ENCODE data around the gene B3GNT7. TPM values are rescaled to one million over a fixed set of nuclear protein-coding genes. Genes with fewer than 3 reads are reported as not detected.
"Not testable (repeated sequence)": the region's sequence is repeated elsewhere in the genome, so short reads cannot be mapped to it uniquely, and the experiment has no call there.

Gene B3GNT7, protein sequence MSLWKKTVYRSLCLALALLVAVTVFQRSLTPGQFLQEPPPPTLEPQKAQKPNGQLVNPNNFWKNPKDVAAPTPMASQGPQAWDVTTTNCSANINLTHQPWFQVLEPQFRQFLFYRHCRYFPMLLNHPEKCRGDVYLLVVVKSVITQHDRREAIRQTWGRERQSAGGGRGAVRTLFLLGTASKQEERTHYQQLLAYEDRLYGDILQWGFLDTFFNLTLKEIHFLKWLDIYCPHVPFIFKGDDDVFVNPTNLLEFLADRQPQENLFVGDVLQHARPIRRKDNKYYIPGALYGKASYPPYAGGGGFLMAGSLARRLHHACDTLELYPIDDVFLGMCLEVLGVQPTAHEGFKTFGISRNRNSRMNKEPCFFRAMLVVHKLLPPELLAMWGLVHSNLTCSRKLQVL
- 0.61 and 0.79 TPM in 2 replicates for total RNA-seq
- long read RNA-seq = 0 reads

- H3K36me3 Mint-ChIP-seq (ENCODE audit: low read depth) = no peaks in the 10 kb centered on the region
- no peaks in the 10 kb centered on the region for H3K9me3 Mint-ChIP-seq
- no peak within 1 kb of the TSS for H3K27ac Mint-ChIP-seq (ENCODE audit: unreplicated experiment)
- TF ChIP-seq, protein P1, sequence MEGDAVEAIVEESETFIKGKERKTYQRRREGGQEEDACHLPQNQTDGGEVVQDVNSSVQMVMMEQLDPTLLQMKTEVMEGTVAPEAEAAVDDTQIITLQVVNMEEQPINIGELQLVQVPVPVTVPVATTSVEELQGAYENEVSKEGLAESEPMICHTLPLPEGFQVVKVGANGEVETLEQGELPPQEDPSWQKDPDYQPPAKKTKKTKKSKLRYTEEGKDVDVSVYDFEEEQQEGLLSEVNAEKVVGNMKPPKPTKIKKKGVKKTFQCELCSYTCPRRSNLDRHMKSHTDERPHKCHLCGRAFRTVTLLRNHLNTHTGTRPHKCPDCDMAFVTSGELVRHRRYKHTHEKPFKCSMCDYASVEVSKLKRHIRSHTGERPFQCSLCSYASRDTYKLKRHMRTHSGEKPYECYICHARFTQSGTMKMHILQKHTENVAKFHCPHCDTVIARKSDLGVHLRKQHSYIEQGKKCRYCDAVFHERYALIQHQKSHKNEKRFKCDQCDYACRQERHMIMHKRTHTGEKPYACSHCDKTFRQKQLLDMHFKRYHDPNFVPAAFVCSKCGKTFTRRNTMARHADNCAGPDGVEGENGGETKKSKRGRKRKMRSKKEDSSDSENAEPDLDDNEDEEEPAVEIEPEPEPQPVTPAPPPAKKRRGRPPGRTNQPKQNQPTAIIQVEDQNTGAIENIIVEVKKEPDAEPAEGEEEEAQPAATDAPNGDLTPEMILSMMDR (conservative IDR thresholded peaks at IDR 0.05) = no peak
- H3K27me3 Mint-ChIP-seq (ENCODE audit: low read depth) = peaks cover 36% of the 10 kb centered on the region
- DNase-seq (ENCODE audit: low read depth, low spot score) = no peak
- H3K4me1 Mint-ChIP-seq = peaks cover 15% of the 10 kb centered on the region
- peak within 1 kb of the TSS; percentile 70 for H3K4me3 Mint-ChIP-seq
These were observed at the start of gene B3GNT7 for GRCh38 chr2:231395188-231396057. Gene B3GNT7 (plus strand): TSS chr2:231395710. CDS start chr2:231395804, 94 bp downstream.

GRCh38 chr2:231347081-231347480 lies 48.4 kb upstream of the B3GNT7 start:
- Mint-ChIP-seq H3K4me3 (no peak overlapping the region), H3K27me3 (ENCODE audit: low read depth) (no peaks in the 10 kb centered on the region), H3K9me3 (no peaks in the 10 kb centered on the region), H3K36me3 (ENCODE audit: low read depth) (peaks cover 14% of the 10 kb centered on the region), H3K4me1 (peaks cover 28% of the 10 kb centered on the region), H3K27ac (ENCODE audit: unreplicated experiment) (no peak overlapping the region)
- DNase-seq (ENCODE audit: low read depth, low spot score) = no peak
- TF ChIP-seq, protein P1 (conservative IDR thresholded peaks at IDR 0.05) = no peak

DNA sequence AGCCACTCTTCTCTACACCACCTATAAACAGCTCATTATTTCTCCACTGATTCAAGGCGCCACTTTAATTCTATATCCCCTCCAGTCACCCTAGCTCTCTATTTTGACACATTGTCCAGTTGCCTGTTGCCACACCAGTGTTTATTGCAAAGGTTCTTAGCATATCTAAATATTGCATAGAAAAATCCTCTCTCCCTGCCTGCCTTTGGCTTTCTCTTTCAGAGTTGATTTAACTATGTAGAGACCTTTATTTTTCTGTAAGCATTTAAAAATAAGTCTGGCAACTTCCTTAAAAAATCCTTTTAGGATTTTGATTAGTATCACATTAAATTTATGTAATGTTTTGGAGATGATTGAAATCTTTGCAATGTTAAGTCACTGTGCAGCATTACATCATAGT lies 47.9 kb upstream of the B3GNT7 start:
- H3K36me3 Mint-ChIP-seq (ENCODE audit: low read depth) = peaks cover 14% of the 10 kb centered on the region
- H3K27me3 Mint-ChIP-seq (ENCODE audit: low read depth) = no peaks in the 10 kb centered on the region
- no peaks in the 10 kb centered on the region for H3K9me3 Mint-ChIP-seq
- H3K27ac Mint-ChIP-seq (ENCODE audit: unreplicated experiment) = peak overlapping the region; percentile 78
- TF ChIP-seq, protein P1 (conservative IDR thresholded peaks at IDR 0.05) = no peak
- no peak for DNase-seq (ENCODE audit: low read depth, low spot score)
- H3K4me1 Mint-ChIP-seq = peaks cover 22% of the 10 kb centered on the region
- no peak overlapping the region for H3K4me3 Mint-ChIP-seq

- Mint-ChIP-seq H3K9me3 (no peaks in the 10 kb centered on the region), H3K36me3 (ENCODE audit: low read depth) (peaks cover 14% of the 10 kb centered on the region), H3K27ac (ENCODE audit: unreplicated experiment) (no peak overlapping the region), H3K4me3 (no peak overlapping the region), H3K27me3 (ENCODE audit: low read depth) (no peaks in the 10 kb centered on the region), H3K4me1 (peaks cover 21% of the 10 kb centered on the region)
- TF ChIP-seq, protein P1 (conservative IDR thresholded peaks at IDR 0.05) = no peak
- DNase-seq (ENCODE audit: low read depth, low spot score) = no peak
These were observed 47.3 kb upstream of the B3GNT7 start for GRCh38 chr2:231348173-231348572.

- no peaks in the 10 kb centered on the region for H3K9me3 Mint-ChIP-seq
- H3K27ac Mint-ChIP-seq (ENCODE audit: unreplicated experiment) = peak overlapping the region; percentile 90
- no peaks in the 10 kb centered on the region for H3K27me3 Mint-ChIP-seq (ENCODE audit: low read depth)
- H3K4me1 Mint-ChIP-seq = peaks cover 21% of the 10 kb centered on the region
- H3K36me3 Mint-ChIP-seq (ENCODE audit: low read depth) = peaks cover 14% of the 10 kb centered on the region
- H3K4me3 Mint-ChIP-seq = no peak overlapping the region
- no peak for DNase-seq (ENCODE audit: low read depth, low spot score)
- TF ChIP-seq, protein P1 (conservative IDR thresholded peaks at IDR 0.05) = no peak
These were observed 46.7 kb upstream of the B3GNT7 start for GRCh38 chr2:231348704-231349373.

GRCh38 chr2:231349374-231349735 lies 46.2 kb upstream of the B3GNT7 start:
- not testable (repeated sequence) for DNase-seq (ENCODE audit: low read depth, low spot score); H3K27me3 Mint-ChIP-seq (ENCODE audit: low read depth); H3K4me3 Mint-ChIP-seq; H3K9me3 Mint-ChIP-seq
- Mint-ChIP-seq H3K4me1 (peaks cover 21% of the 10 kb centered on the region), H3K36me3 (ENCODE audit: low read depth) (peaks cover 14% of the 10 kb centered on the region), H3K27ac (ENCODE audit: unreplicated experiment) (peak overlapping the region; percentile 90)
